Measurements from ENCODE around the gene TMEM82. TPM values are rescaled to one million over a fixed set of nuclear protein-coding genes. Genes with fewer than 3 reads are reported as not detected.
A peak's percentile ranks its signal among the peaks of the same experiment; 100 is the strongest.
"Not testable (repeated sequence)": the region's sequence is repeated elsewhere in the genome, so short reads cannot be mapped to it uniquely, and the experiment has no call there.

The TMEM82 gene
- total RNA-seq (2022), result not detected in 2 replicates
- Bru-seq, nascent RNA, result percentile 4 among the genes with signal in this experiment
- BruChase-seq, experiment 1, labeled RNA remaining after a 6-hour chase, result percentile 20 among the genes with signal in this experiment
- BruChase-seq, experiment 2, labeled RNA remaining after a 2-hour chase, result percentile 13 among the genes with signal in this experiment
- long read RNA-seq, result 0 reads

DNA sequence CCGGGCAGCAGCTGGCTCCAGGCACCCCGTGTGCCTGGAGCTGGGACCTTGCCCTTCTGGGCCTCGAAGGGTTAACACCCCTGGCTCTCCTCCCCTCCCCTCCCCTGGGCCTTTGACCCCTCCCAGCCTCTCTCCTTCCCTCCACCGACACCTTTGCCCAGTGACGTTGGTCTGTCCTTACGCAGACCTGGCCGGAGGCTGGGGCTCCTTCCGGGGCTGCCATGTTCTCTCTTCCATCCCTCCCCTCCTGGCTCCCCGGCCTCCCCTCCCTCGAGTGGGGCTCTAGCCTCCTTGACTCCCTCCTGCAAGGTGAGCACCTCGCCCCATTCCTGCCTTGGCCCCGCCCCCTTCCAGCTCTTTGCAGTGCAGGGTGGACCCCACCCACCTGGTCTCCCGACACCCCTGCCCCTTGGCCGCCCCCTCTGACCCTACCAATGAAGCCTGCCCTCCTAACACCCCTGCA is at the start of gene TMEM82:
Gene TMEM82, plus strand, starts transcription at position 161 of the 463 bp plus-strand sequence. Its CDS starts 61 bp downstream, at position 222.
- peaks cover 7% of the 10 kb centered on the region for H3K4me1 Mint-ChIP-seq (ENCODE audit: insufficient read depth, unreplicated experiment)
- intact Hi-C loops (cut with micrococcal nuclease), result no loop called here
- no TSS peak for BruUV-seq (replicated peaks)
- ChIA-PET CTCF (interaction anchor here (0.6 to 1.4 kb wide), 6 partner anchors 32 to 201 kb away, joined by 3 to 7 read pairs (median 3); no protein-coding TSS in a partner anchor), POLR2A (no interaction called here)
- no peaks in the 10 kb centered on the region for H3K36me3 Mint-ChIP-seq (ENCODE audit: insufficient read depth, unreplicated experiment)
- H3K4me3 Mint-ChIP-seq (ENCODE audit: unreplicated experiment), result no peak within 1 kb of the TSS
- TF ChIP-seq, protein P1, sequence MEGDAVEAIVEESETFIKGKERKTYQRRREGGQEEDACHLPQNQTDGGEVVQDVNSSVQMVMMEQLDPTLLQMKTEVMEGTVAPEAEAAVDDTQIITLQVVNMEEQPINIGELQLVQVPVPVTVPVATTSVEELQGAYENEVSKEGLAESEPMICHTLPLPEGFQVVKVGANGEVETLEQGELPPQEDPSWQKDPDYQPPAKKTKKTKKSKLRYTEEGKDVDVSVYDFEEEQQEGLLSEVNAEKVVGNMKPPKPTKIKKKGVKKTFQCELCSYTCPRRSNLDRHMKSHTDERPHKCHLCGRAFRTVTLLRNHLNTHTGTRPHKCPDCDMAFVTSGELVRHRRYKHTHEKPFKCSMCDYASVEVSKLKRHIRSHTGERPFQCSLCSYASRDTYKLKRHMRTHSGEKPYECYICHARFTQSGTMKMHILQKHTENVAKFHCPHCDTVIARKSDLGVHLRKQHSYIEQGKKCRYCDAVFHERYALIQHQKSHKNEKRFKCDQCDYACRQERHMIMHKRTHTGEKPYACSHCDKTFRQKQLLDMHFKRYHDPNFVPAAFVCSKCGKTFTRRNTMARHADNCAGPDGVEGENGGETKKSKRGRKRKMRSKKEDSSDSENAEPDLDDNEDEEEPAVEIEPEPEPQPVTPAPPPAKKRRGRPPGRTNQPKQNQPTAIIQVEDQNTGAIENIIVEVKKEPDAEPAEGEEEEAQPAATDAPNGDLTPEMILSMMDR (IDR thresholded peaks at IDR 0.05; ENCODE audit: unreplicated experiment), result no peak
- no peaks in the 10 kb centered on the region for H3K27me3 Mint-ChIP-seq (ENCODE audit: insufficient read depth, unreplicated experiment)
- no peaks in the 10 kb centered on the region for H3K9me3 Mint-ChIP-seq (ENCODE audit: unreplicated experiment)
- no peak within 1 kb of the TSS for H3K27ac Mint-ChIP-seq (ENCODE audit: low read depth, unreplicated experiment)
- no peak for DNase-seq (ENCODE audit: unreplicated experiment)

DNA sequence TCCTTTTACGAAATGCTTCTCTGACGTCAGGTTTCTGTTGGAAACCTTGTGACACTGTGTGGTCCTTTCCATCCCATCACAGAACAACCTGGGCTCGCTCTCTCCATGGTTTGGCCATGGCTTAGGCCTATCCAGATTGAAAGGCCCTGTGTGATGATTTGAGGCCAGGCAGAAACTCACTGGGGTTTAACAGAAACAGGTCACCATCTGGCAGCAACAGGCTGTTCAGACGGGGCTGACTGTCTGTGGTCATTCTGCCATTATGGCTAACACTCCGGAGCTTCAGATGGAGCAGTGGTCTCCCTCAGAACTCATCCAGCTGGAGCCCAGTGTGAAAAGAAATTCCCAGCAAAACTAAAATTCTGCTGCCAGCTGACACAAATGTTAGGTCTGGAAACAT is 48.9 kb upstream of the TMEM82 start:
- TF ChIP-seq, protein P1 (IDR thresholded peaks at IDR 0.05; ENCODE audit: unreplicated experiment), result no peak
- no peaks in the 10 kb centered on the region for H3K27me3 Mint-ChIP-seq (ENCODE audit: insufficient read depth, unreplicated experiment)
- H3K36me3 Mint-ChIP-seq (ENCODE audit: insufficient read depth, unreplicated experiment), result peaks cover 49% of the 10 kb centered on the region
- no peaks in the 10 kb centered on the region for H3K9me3 Mint-ChIP-seq (ENCODE audit: unreplicated experiment)
- no TSS peak for BruUV-seq (replicated peaks)
- ChIA-PET POLR2A (interaction anchor here (0.9 to 1.2 kb wide), 2 partner anchors 9 to 90 kb away, joined by 3 to 4 read pairs; no protein-coding TSS in a partner anchor), CTCF (no interaction called here)
- H3K4me3 Mint-ChIP-seq (ENCODE audit: unreplicated experiment), result no peak overlapping the region
- H3K27ac Mint-ChIP-seq (ENCODE audit: low read depth, unreplicated experiment), result no peak overlapping the region
- intact Hi-C loops (cut with micrococcal nuclease), result no loop called here
- DNase-seq (ENCODE audit: unreplicated experiment), result no peak
- H3K4me1 Mint-ChIP-seq (ENCODE audit: insufficient read depth, unreplicated experiment), result no peaks in the 10 kb centered on the region

GRCh38 chr1:15696956-15697521 is 45.3 kb upstream of the TMEM82 start:
- no peak overlapping the region for H3K27ac Mint-ChIP-seq (ENCODE audit: low read depth, unreplicated experiment)
- TF ChIP-seq, protein P1 (IDR thresholded peaks at IDR 0.05; ENCODE audit: unreplicated experiment), result no peak
- no peak for DNase-seq (ENCODE audit: unreplicated experiment)
- H3K4me3 Mint-ChIP-seq (ENCODE audit: unreplicated experiment), result no peak overlapping the region
- BruUV-seq (replicated peaks), result no TSS peak
- CTCF ChIA-PET, result interaction anchor here (1.0 kb wide), 1 partner anchor 35 kb away, joined by 4 read pairs; no protein-coding TSS in a partner anchor
- intact Hi-C loops (cut with micrococcal nuclease), result no loop called here
- peaks cover 42% of the 10 kb centered on the region for H3K36me3 Mint-ChIP-seq (ENCODE audit: insufficient read depth, unreplicated experiment)
- POLR2A ChIA-PET, result interaction anchor here (1.0 to 2.1 kb wide), 3 partner anchors 12 to 33 kb away, joined by 3 to 5 read pairs (median 4); no protein-coding TSS in a partner anchor
- no peaks in the 10 kb centered on the region for H3K9me3 Mint-ChIP-seq (ENCODE audit: unreplicated experiment)
- H3K4me1 Mint-ChIP-seq (ENCODE audit: insufficient read depth, unreplicated experiment), result no peaks in the 10 kb centered on the region
- H3K27me3 Mint-ChIP-seq (ENCODE audit: insufficient read depth, unreplicated experiment), result no peaks in the 10 kb centered on the region

- H3K27ac Mint-ChIP-seq (ENCODE audit: low read depth, unreplicated experiment), result no peak overlapping the region
- no TSS peak for BruUV-seq (replicated peaks)
- POLR2A ChIA-PET, result interaction anchor here (2.1 kb wide), 1 partner anchor 13 kb away, joined by 5 read pairs; no protein-coding TSS in a partner anchor
These were observed 44.1 kb upstream of the TMEM82 start for GRCh38 chr1:15698201-15698600.

GRCh38 chr1:15699321-15699720 is 43.0 kb upstream of the TMEM82 start:
- intact Hi-C loops (cut with micrococcal nuclease); POLR2A ChIA-PET; DNase-seq (ENCODE audit: unreplicated experiment); H3K4me3 Mint-ChIP-seq (ENCODE audit: unreplicated experiment); BruUV-seq (replicated peaks); H3K27ac Mint-ChIP-seq (ENCODE audit: low read depth, unreplicated experiment); H3K9me3 Mint-ChIP-seq (ENCODE audit: unreplicated experiment); H3K27me3 Mint-ChIP-seq (ENCODE audit: insufficient read depth, unreplicated experiment): not testable (repeated sequence)
- peaks cover 15% of the 10 kb centered on the region for H3K4me1 Mint-ChIP-seq (ENCODE audit: insufficient read depth, unreplicated experiment)
- CTCF ChIA-PET, result interaction anchor here (0.6 kb wide), 1 partner anchor 165 kb away, joined by 3 read pairs; no protein-coding TSS in a partner anchor
- peaks cover 42% of the 10 kb centered on the region for H3K36me3 Mint-ChIP-seq (ENCODE audit: insufficient read depth, unreplicated experiment)

More at GRCh38 chr1:15698201-15698600, 44.1 kb upstream of the TMEM82 start:
- DNase-seq (ENCODE audit: unreplicated experiment), result no peak
- intact Hi-C loops (cut with micrococcal nuclease), result no loop called here
- CTCF ChIA-PET, result interaction anchor here (1.0 kb wide), 1 partner anchor 34 kb away, joined by 4 read pairs; no protein-coding TSS in a partner anchor
- Mint-ChIP-seq H3K27me3 (ENCODE audit: insufficient read depth, unreplicated experiment) (no peaks in the 10 kb centered on the region), H3K4me1 (ENCODE audit: insufficient read depth, unreplicated experiment) (peaks cover 4% of the 10 kb centered on the region), H3K4me3 (ENCODE audit: unreplicated experiment) (no peak overlapping the region), H3K36me3 (ENCODE audit: insufficient read depth, unreplicated experiment) (peaks cover 45% of the 10 kb centered on the region), H3K9me3 (ENCODE audit: unreplicated experiment) (no peaks in the 10 kb centered on the region)
- TF ChIP-seq, protein P1 (IDR thresholded peaks at IDR 0.05; ENCODE audit: unreplicated experiment), result no peak
